ENCODE results near the gene MCM9. TPM values are rescaled to one million over a fixed set of nuclear protein-coding genes. Genes with fewer than 3 reads are reported as not detected.

The MCM9 gene
- total RNA-seq, 1 donor from 2014 or later: 5.5 TPM

DNA sequence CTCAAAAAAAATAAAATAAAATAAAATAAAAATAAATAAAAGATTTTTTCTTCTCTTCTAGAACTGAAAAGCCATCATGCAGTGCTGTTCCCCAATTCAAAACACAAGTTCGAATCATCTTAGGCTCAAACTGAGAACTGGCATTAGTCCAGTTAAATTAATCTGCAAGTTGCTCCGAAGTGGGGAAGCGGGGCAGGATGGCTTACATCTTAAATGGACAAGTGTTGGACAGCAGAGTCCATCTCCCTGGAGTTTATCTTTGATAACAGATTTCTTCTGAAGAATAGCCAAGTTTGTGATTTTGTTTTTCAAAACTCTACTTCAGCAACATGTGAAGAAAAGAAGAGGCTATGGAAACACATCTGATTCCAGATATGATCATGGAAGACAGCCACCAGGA lies 152.3 kb downstream of the MCM9 start:
- Histone ChIP-seq H3K4me3 (no peak overlapping the region), H3K9me3 (replicated peaks) (no peaks in the 10 kb centered on the region), H3K36me3 (no peaks in the 10 kb centered on the region), H3K27me3 (ENCODE audit: low read depth) (no peaks in the 10 kb centered on the region), H3K4me1 (peaks cover 13% of the 10 kb centered on the region), H3K27ac (replicated peaks) (no peak overlapping the region)
- DNase-seq: no peak
- TF ChIP-seq CTCF (IDR thresholded peaks at IDR 0.05; ENCODE audit: borderline replicate concordance): no peak
- intact Hi-C loops (cut with micrococcal nuclease): no loop called here

GRCh38 chr6:118781897-118782296 lies 153.1 kb downstream of the MCM9 start:
- TF ChIP-seq CTCF (IDR thresholded peaks at IDR 0.05; ENCODE audit: borderline replicate concordance): no peak
- Histone ChIP-seq H3K36me3 (no peaks in the 10 kb centered on the region), H3K4me3 (no peak overlapping the region), H3K4me1 (peaks cover 17% of the 10 kb centered on the region), H3K27ac (replicated peaks) (no peak overlapping the region), H3K27me3 (ENCODE audit: low read depth) (no peaks in the 10 kb centered on the region), H3K9me3 (replicated peaks) (no peaks in the 10 kb centered on the region)
- DNase-seq: no peak
- intact Hi-C loops (cut with micrococcal nuclease): no loop called here

GRCh38 chr6:118780668-118781067 lies 154.3 kb downstream of the MCM9 start:
- H3K27ac ChIP-seq (replicated peaks): no peak overlapping the region
- no peaks in the 10 kb centered on the region for H3K9me3 ChIP-seq (replicated peaks)
- no peak overlapping the region for H3K4me3 ChIP-seq
- no peaks in the 10 kb centered on the region for H3K27me3 ChIP-seq (ENCODE audit: low read depth)
- peaks cover 24% of the 10 kb centered on the region for H3K4me1 ChIP-seq
- H3K36me3 ChIP-seq: no peaks in the 10 kb centered on the region
- no peak for DNase-seq
- TF ChIP-seq CTCF (IDR thresholded peaks at IDR 0.05; ENCODE audit: borderline replicate concordance): no peak
- intact Hi-C loops (cut with micrococcal nuclease): no loop called here

GRCh38 chr6:118776607-118777549 lies 158.1 kb downstream of the MCM9 start:
- peak; percentile 29 for DNase-seq
- Histone ChIP-seq H3K4me3 (peak overlapping the region; percentile 41), H3K4me1 (peaks cover 12% of the 10 kb centered on the region)

DNA sequence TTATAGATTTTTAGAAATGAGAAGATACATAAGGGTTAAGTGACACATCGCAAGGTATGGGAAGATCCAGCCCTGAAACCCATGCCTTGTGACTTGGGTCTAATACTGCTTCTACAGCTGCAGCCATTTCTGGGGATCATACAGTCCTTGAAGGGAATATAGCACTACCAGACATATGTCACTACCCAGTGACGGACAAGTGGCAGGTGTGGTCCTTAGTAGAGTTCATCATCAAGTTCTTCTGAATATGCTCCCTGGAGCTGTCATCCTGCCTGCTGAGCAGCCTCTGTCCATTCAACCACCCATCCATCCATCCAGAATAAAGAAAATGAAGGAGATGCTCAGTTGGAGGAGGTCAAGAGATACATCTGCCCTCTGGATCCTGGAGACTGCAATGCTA lies 159.6 kb downstream of the MCM9 start:
- intact Hi-C loops (cut with micrococcal nuclease): loop anchor here (10.0 kb wide), 2 partner anchors 131 to 491 kb away; no protein-coding TSS in a partner anchor
- H3K27me3 ChIP-seq (ENCODE audit: low read depth): no peaks in the 10 kb centered on the region
- no peak for DNase-seq

More at GRCh38 chr6:118776607-118777549, 158.1 kb downstream of the MCM9 start:
- TF ChIP-seq CTCF (IDR thresholded peaks at IDR 0.05; ENCODE audit: borderline replicate concordance): peak; percentile 81
- H3K27me3 ChIP-seq (ENCODE audit: low read depth): no peaks in the 10 kb centered on the region
- no peak overlapping the region for H3K27ac ChIP-seq (replicated peaks)
- H3K9me3 ChIP-seq (replicated peaks): no peaks in the 10 kb centered on the region
- H3K36me3 ChIP-seq: no peaks in the 10 kb centered on the region
- intact Hi-C loops (cut with micrococcal nuclease): loop anchor here (10.0 kb wide), 2 partner anchors 132 to 492 kb away; no protein-coding TSS in a partner anchor

More for the DNA sequence above, 159.6 kb downstream of the MCM9 start:
- TF ChIP-seq CTCF (IDR thresholded peaks at IDR 0.05; ENCODE audit: borderline replicate concordance): no peak
- Histone ChIP-seq H3K27ac (replicated peaks) (no peak overlapping the region), H3K4me1 (peaks cover 12% of the 10 kb centered on the region), H3K36me3 (no peaks in the 10 kb centered on the region), H3K9me3 (replicated peaks) (no peaks in the 10 kb centered on the region), H3K4me3 (no peak overlapping the region)

Measured in left ventricle myocardium inferior (tissue), 1 donor.